Fibroblast of lung (primary cell): ENCODE data around the gene OGDH.

Experiments
- CTCF ChIP-seq, 2 donors: IDR thresholded peaks in 1 of 2; conservative IDR thresholded peaks in 1 of 2; 1 replicate in 1 of 2; 2 replicates in 1 of 2; pipeline ENCODE4 v1.5.1; 2011 to 2012; ENCODE audit warnings: low read length in 2 of 2, control low read depth in 1 of 2, inconsistent platforms in 1 of 2, low read depth in 1 of 2, mild to moderate bottlenecking in 1 of 2
- EZH2 ChIP-seq: IDR thresholded peaks from 2 replicates; pipeline ENCODE4 v1.5.1; 2012; ENCODE audit warnings: low read length, control low read depth, mild to moderate bottlenecking; ENCODE audit errors: missing control alignments

- TF ChIP-seq CTCF (conservative IDR thresholded peaks at IDR 0.05 in 1 of 2, IDR thresholded peaks at IDR 0.05 in 1 of 2; ENCODE audit: low read depth in 1 of 2, low read length in 2 of 2) (no peak), EZH2 (no peak)
Measured at GRCh38 chr7:44599222-44599621, 7.2 kb upstream of the OGDH start.
